GM12801 (cell line): Measurements from ENCODE around the gene RNU6-7.

ENCODE experiments used
- TF ChIP-seq, protein P1 (sequence below): IDR thresholded peaks from one replicate; pipeline ENCODE4 v1.5.1; 2011; ENCODE audit warnings: control low read depth; ENCODE audit not compliant: insufficient read length; ENCODE audit errors: extremely low read depth

The RNU6-7 gene

DNA sequence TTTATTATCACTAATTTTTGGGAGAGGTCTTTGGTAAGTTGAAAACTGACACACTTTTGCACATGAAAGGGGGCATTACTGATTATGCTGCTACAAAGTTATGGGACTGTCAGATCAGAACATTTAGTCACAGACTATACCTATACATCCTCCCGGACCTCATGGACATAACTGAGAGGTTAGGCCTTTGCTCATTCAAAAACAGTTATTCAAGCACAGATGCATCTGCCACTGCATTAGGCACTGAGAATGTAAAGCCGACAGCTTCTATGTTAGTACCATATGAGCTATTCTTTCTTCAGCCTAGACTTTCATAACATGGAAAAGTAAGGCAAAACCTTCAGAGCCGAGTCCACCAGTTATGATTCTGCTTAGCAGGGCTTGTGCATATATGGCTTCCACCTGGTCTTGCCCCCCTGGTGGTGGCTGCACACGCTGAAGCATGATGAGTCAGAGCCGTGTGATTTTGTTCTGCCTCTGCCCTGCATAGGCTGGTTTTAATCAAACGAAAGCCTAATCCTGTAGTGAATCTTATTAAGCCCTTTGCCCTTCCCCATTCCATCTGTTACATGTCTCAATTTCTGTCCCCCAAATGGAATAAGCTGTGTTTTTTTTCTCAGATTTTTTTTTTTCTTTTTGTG is 23.0 kb downstream of the RNU6-7 start:
- TF ChIP-seq, protein P1, sequence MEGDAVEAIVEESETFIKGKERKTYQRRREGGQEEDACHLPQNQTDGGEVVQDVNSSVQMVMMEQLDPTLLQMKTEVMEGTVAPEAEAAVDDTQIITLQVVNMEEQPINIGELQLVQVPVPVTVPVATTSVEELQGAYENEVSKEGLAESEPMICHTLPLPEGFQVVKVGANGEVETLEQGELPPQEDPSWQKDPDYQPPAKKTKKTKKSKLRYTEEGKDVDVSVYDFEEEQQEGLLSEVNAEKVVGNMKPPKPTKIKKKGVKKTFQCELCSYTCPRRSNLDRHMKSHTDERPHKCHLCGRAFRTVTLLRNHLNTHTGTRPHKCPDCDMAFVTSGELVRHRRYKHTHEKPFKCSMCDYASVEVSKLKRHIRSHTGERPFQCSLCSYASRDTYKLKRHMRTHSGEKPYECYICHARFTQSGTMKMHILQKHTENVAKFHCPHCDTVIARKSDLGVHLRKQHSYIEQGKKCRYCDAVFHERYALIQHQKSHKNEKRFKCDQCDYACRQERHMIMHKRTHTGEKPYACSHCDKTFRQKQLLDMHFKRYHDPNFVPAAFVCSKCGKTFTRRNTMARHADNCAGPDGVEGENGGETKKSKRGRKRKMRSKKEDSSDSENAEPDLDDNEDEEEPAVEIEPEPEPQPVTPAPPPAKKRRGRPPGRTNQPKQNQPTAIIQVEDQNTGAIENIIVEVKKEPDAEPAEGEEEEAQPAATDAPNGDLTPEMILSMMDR: no peak

DNA sequence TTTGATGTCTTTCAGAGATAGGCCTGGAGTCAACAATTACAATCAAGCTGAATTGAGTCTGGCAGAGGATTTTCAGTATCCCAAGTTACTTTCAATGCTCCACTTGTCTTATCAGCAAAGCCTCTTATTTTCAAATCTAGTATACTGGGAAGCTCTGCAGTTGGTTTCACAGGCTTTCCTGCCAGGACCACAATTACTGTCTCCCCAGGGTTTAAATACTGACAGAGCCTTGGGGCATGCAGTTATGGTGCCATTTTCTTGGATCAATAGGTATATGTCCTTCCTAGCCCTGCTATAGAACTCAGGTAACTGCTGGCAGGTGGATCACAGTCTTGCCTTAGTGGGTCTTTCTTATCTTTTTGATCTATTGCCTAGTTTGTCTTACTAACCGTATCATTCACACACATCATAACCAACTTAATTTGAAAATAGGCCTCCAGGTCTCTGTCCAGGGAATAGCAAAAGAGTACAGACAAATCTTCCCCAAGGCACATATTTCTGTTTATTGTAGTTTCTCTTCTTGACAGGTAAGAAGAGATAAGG is 23.6 kb downstream of the RNU6-7 start:
- TF ChIP-seq, protein P1: no peak

DNA sequence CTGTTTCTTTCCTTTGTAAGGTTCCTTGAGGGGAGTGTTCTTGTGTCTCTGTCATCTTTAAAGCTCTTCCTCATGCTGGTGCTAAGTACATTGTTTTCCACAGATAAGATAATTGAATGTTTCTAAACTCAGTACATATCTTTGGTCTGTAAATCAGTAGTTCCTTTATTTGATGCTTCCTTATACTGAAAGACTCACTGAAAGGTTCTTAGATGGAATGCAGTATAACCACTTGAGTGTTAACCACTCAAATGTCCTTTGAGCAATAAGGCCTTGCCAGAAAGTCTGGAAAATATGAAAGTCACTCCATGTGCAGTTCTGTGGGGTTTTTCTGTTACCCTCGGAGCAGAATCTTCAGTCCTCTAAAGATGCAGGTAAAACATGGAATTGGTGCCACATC is 24.2 kb downstream of the RNU6-7 start:
- TF ChIP-seq, protein P1: no peak

DNA sequence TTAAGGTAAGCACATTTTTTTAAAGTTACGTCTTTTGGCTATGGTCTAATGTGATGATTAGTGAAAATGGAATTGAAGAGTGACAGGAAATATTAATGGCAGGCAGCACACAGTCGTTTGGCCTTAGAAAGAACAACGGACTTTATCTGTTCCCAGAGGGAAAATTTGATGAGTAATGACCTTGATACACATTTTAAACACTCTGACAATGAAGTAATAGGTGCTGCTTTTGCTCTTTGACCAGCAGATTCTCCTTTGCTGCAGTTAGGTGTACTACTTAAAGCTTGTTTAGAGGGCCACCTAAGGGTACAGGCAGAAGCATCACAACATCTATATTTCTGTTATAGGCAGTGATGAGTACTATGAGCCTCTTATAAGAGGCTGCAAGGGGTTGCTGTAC is 28.3 kb downstream of the RNU6-7 start:
- TF ChIP-seq, protein P1: no peak

DNA sequence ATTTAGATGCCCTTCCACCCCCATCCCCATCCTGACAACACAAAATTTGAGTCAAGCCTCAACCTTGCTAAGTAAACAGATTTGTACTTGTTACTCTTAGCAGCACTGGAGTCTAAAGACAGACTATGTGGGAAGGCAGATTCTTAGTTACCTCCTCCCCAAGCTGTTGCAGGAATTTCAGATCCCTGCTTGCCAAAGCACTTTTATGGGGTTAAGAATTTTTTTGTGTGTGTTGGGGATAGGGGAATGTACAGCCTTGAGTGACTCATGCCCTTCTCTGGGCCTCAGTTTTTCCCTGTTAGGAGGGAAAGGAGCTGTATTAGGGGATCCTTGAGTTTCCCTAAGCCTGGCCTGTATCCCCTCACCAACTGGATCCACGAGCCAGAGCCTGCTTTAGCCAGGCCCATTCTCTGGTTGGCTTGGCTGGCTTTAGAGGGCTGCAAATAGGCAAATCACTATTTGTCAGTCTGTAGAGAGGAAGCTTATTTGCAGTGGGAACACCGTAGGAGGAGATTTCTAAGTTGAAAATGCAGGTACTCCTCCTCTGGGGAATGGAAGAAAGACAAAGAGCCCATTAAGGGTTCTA is 28.9 kb downstream of the RNU6-7 start:
- TF ChIP-seq, protein P1: no peak

DNA sequence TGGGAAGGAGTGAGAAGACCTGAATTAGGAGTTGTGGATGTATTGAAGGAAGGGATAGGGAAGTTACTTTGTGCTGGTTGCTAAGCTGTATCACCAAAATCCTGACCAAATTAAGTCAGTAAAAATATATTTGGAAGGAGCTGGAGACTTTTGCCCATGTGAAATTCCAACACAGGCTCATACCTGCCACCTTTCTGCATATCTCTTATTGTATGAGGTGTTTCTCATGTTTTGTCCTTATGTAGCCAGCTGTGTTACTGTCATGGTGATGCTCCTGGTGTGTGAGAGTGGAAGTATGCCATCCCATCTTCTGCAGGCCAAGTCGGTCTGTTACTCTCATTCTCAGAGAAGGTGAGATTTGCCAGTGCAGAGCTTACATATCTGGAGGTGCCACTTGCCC is 30.6 kb downstream of the RNU6-7 start:
- TF ChIP-seq, protein P1: no peak

DNA sequence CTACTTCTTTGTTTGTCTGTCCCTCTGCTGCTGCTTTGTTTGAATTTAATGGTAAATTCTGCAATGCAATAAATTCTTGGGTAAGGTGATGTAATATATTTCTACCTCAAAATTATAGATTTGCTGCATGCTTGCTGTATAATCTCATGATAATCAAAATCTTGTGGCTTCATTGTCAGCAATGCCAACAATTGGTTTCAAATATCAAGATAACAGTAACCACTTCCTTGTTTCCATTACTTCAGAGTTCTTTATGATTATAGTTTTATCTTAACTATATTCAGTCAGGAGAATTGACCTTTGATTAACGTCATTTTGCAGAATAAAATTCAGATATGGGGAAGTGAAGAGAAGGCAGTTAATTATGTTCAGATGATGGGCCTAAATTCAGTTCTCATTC is 31.4 kb downstream of the RNU6-7 start:
- TF ChIP-seq, protein P1: no peak
